ENCODE data around the gene DEPDC4.

DNA sequence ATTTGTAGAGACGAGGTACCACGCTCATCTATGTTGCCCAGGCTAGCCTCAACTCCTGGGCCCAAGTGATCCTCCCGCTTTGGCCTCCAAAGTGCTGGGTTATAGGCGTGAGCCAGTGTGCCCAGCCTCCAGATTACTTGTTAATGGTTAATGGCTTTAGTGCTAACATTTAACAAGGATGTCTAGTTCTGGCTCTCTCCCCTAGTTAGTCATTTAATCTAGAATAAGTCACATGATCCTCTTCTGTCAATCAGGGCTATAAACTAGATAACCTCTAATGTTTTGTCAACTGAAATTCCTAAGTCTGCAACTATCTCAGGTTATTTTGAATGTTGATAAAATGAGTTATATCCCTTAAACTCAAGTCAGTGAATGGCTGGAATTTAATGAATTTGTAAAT, 50.5 kb downstream of the DEPDC4 start:
- TF ChIP-seq, protein P1, sequence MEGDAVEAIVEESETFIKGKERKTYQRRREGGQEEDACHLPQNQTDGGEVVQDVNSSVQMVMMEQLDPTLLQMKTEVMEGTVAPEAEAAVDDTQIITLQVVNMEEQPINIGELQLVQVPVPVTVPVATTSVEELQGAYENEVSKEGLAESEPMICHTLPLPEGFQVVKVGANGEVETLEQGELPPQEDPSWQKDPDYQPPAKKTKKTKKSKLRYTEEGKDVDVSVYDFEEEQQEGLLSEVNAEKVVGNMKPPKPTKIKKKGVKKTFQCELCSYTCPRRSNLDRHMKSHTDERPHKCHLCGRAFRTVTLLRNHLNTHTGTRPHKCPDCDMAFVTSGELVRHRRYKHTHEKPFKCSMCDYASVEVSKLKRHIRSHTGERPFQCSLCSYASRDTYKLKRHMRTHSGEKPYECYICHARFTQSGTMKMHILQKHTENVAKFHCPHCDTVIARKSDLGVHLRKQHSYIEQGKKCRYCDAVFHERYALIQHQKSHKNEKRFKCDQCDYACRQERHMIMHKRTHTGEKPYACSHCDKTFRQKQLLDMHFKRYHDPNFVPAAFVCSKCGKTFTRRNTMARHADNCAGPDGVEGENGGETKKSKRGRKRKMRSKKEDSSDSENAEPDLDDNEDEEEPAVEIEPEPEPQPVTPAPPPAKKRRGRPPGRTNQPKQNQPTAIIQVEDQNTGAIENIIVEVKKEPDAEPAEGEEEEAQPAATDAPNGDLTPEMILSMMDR (conservative IDR thresholded peaks at IDR 0.05; ENCODE audit: low read depth in 2 of 2) = no peak
- TF ChIP-seq POLR2AphosphoS5 (IDR thresholded peaks at IDR 0.05; ENCODE audit: low read depth) (no peak), JUNB (IDR thresholded peaks at IDR 0.05; ENCODE audit: unreplicated experiment) (no peak), EZH2 (IDR thresholded peaks at IDR 0.05; ENCODE audit: low read depth, unreplicated experiment) (no peak), CREB1 (CRISPR knock-in tag; IDR thresholded peaks at IDR 0.05; ENCODE audit: low read depth) (no peak), EZH2phosphoT487 (IDR thresholded peaks at IDR 0.05; ENCODE audit: unreplicated experiment) (no peak), STAT1 (IDR thresholded peaks at IDR 0.05; ENCODE audit: unreplicated experiment) (no peak), ZNF331 (CRISPR knock-in tag; IDR thresholded peaks at IDR 0.05; ENCODE audit: low read depth) (no peak), NANOG (IDR thresholded peaks at IDR 0.05; ENCODE audit: borderline replicate concordance) (no peak), ZNF114 (CRISPR knock-in tag; IDR thresholded peaks at IDR 0.05) (no peak)
- TF ChIP-seq, protein P2, sequence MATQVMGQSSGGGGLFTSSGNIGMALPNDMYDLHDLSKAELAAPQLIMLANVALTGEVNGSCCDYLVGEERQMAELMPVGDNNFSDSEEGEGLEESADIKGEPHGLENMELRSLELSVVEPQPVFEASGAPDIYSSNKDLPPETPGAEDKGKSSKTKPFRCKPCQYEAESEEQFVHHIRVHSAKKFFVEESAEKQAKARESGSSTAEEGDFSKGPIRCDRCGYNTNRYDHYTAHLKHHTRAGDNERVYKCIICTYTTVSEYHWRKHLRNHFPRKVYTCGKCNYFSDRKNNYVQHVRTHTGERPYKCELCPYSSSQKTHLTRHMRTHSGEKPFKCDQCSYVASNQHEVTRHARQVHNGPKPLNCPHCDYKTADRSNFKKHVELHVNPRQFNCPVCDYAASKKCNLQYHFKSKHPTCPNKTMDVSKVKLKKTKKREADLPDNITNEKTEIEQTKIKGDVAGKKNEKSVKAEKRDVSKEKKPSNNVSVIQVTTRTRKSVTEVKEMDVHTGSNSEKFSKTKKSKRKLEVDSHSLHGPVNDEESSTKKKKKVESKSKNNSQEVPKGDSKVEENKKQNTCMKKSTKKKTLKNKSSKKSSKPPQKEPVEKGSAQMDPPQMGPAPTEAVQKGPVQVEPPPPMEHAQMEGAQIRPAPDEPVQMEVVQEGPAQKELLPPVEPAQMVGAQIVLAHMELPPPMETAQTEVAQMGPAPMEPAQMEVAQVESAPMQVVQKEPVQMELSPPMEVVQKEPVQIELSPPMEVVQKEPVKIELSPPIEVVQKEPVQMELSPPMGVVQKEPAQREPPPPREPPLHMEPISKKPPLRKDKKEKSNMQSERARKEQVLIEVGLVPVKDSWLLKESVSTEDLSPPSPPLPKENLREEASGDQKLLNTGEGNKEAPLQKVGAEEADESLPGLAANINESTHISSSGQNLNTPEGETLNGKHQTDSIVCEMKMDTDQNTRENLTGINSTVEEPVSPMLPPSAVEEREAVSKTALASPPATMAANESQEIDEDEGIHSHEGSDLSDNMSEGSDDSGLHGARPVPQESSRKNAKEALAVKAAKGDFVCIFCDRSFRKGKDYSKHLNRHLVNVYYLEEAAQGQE (IDR thresholded peaks at IDR 0.05; ENCODE audit: unreplicated experiment) = no peak
- TF ChIP-seq, protein P3, sequence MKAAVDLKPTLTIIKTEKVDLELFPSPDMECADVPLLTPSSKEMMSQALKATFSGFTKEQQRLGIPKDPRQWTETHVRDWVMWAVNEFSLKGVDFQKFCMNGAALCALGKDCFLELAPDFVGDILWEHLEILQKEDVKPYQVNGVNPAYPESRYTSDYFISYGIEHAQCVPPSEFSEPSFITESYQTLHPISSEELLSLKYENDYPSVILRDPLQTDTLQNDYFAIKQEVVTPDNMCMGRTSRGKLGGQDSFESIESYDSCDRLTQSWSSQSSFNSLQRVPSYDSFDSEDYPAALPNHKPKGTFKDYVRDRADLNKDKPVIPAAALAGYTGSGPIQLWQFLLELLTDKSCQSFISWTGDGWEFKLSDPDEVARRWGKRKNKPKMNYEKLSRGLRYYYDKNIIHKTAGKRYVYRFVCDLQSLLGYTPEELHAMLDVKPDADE (IDR thresholded peaks at IDR 0.05) = no peak
- TF ChIP-seq, protein P4, sequence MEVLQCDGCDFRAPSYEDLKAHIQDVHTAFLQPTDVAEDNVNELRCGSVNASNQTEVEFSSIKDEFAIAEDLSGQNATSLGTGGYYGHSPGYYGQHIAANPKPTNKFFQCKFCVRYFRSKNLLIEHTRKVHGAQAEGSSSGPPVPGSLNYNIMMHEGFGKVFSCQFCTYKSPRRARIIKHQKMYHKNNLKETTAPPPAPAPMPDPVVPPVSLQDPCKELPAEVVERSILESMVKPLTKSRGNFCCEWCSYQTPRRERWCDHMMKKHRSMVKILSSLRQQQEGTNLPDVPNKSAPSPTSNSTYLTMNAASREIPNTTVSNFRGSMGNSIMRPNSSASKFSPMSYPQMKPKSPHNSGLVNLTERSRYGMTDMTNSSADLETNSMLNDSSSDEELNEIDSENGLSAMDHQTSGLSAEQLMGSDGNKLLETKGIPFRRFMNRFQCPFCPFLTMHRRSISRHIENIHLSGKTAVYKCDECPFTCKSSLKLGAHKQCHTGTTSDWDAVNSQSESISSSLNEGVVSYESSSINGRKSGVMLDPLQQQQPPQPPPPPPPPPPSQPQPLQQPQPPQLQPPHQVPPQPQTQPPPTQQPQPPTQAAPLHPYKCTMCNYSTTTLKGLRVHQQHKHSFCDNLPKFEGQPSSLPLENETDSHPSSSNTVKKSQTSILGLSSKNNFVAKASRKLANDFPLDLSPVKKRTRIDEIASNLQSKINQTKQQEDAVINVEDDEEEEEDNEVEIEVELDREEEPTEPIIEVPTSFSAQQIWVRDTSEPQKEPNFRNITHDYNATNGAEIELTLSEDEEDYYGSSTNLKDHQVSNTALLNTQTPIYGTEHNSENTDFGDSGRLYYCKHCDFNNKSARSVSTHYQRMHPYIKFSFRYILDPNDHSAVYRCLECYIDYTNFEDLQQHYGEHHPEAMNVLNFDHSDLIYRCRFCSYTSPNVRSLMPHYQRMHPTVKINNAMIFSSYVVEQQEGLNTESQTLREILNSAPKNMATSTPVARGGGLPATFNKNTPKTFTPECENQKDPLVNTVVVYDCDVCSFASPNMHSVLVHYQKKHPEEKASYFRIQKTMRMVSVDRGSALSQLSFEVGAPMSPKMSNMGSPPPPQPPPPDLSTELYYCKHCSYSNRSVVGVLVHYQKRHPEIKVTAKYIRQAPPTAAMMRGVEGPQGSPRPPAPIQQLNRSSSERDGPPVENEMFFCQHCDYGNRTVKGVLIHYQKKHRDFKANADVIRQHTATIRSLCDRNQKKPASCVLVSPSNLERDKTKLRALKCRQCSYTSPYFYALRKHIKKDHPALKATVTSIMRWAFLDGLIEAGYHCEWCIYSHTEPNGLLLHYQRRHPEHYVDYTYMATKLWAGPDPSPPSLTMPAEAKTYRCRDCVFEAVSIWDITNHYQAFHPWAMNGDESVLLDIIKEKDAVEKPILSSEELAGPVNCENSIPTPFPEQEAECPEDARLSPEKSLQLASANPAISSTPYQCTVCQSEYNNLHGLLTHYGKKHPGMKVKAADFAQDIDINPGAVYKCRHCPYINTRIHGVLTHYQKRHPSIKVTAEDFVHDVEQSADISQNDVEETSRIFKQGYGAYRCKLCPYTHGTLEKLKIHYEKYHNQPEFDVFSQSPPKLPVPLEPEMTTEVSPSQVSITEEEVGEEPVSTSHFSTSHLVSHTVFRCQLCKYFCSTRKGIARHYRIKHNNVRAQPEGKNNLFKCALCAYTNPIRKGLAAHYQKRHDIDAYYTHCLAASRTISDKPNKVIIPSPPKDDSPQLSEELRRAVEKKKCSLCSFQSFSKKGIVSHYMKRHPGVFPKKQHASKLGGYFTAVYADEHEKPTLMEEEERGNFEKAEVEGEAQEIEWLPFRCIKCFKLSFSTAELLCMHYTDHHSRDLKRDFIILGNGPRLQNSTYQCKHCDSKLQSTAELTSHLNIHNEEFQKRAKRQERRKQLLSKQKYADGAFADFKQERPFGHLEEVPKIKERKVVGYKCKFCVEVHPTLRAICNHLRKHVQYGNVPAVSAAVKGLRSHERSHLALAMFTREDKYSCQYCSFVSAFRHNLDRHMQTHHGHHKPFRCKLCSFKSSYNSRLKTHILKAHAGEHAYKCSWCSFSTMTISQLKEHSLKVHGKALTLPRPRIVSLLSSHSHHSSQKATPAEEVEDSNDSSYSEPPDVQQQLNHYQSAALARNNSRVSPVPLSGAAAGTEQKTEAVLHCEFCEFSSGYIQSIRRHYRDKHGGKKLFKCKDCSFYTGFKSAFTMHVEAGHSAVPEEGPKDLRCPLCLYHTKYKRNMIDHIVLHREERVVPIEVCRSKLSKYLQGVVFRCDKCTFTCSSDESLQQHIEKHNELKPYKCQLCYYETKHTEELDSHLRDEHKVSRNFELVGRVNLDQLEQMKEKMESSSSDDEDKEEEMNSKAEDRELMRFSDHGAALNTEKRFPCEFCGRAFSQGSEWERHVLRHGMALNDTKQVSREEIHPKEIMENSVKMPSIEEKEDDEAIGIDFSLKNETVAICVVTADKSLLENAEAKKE (CRISPR knock-in tag; IDR thresholded peaks at IDR 0.05) = no peak
